CD14-positive monocyte (primary cell): ENCODE data around the gene BAG5. TPM values are rescaled to one million over a fixed set of nuclear protein-coding genes. Genes with fewer than 3 reads are reported as not detected.

ENCODE experiments used
- DNase-seq, 3 donors: peaks; one replicate each; pipeline ENCODE4 v3.0.0-alpha.2; 2011 to 2022
- H2AFZ ChIP-seq: 2 replicates; pipeline ENCODE4 v1.6.0; 2012; ENCODE audit warnings: mild to moderate bottlenecking, low read depth, low read length, inconsistent platforms; ENCODE audit not compliant: insufficient read depth, poor library complexity, severe bottlenecking
- H3K27ac ChIP-seq, 2 donors: 1 replicate in 1 of 2; 2 replicates in 1 of 2; pipeline ENCODE4 v1.5.1; 2012 to 2013; ENCODE audit warnings: low read length in 2 of 2, control low read depth in 1 of 2, inconsistent platforms in 1 of 2, low read depth in 1 of 2, mild to moderate bottlenecking in 1 of 2
- H3K27me3 ChIP-seq, 2 donors: one replicate each; pipeline versions ENCODE4 v1.6.0 to v1.6.1; 2011 to 2013; ENCODE audit warnings: low read length in 2 of 2; ENCODE audit not compliant: control insufficient read depth in 2 of 2, insufficient read depth in 2 of 2
- H3K36me3 ChIP-seq, 2 donors: replicated peaks in 1 of 2; 1 replicate in 1 of 2; 2 replicates in 1 of 2; pipeline versions ENCODE4 v1.5.1 to v1.6.1; 2012 to 2013; ENCODE audit warnings: low read length in 2 of 2, control low read depth in 1 of 2, inconsistent platforms in 1 of 2, mild to moderate bottlenecking in 1 of 2; ENCODE audit not compliant: insufficient read depth in 2 of 2, control insufficient read depth in 1 of 2
- H3K4me1 ChIP-seq, 2 donors: 1 replicate in 1 of 2; 2 replicates in 1 of 2; pipeline versions ENCODE4 v1.5.1 to v1.6.1; 2012 to 2013; ENCODE audit warnings: low read length in 2 of 2, control low read depth in 1 of 2, inconsistent platforms in 1 of 2, mild to moderate bottlenecking in 1 of 2, moderate library complexity in 1 of 2; ENCODE audit not compliant: insufficient read depth in 2 of 2, control insufficient read depth in 1 of 2
- H3K4me2 ChIP-seq: replicated peaks from 2 replicates; pipeline ENCODE3; 2012; ENCODE audit warnings: low read length, moderate library complexity, mild to moderate bottlenecking; ENCODE audit not compliant: poor library complexity, severe bottlenecking; ENCODE audit errors: extremely low read depth
- H3K4me3 ChIP-seq, 3 experiments: fragments of 200-600 bp in 1 of 3; sonication (generic) in 1 of 3; replicated peaks in 1 of 3; 1 replicate in 2 of 3; 2 replicates in 1 of 3; pipeline ENCODE4 v1.5.1; 2011 to 2013; ENCODE audit warnings: low read length in 3 of 3, mild to moderate bottlenecking in 3 of 3, control low read depth in 2 of 3, low read depth in 2 of 3, inconsistent platforms in 1 of 3, moderate library complexity in 1 of 3
- H3K79me2 ChIP-seq: 2 replicates; pipeline ENCODE4 v1.6.0; 2012; ENCODE audit warnings: mild to moderate bottlenecking, control low read depth, inconsistent platforms, low read length, moderate library complexity; ENCODE audit not compliant: insufficient read depth
- H3K9ac ChIP-seq: 2 replicates; pipeline ENCODE4 v1.6.0; 2017; ENCODE audit warnings: low read length, mild to moderate bottlenecking; ENCODE audit not compliant: insufficient read depth, poor library complexity, severe bottlenecking
- H3K9me3 ChIP-seq, 2 donors: replicated peaks in 1 of 2; 1 replicate in 1 of 2; 2 replicates in 1 of 2; pipeline versions ENCODE4 v1.5.1 to v1.6.1; 2012 to 2013; ENCODE audit warnings: low read length in 2 of 2, control low read depth in 1 of 2; ENCODE audit not compliant: control insufficient read depth in 1 of 2, insufficient read depth in 1 of 2
- H4K20me1 ChIP-seq: 2 replicates; pipeline ENCODE4 v1.6.0; 2012; ENCODE audit warnings: mild to moderate bottlenecking, low read length, control low read depth, moderate library complexity; ENCODE audit not compliant: insufficient read depth
- H3K27ac Mint-ChIP-seq, 7 donors: one replicate each; pipeline ENCODE4 v1.8.0; 2020; ENCODE audit warnings: mild to moderate bottlenecking in 7 of 7, mixed read lengths in 7 of 7, moderate library complexity in 6 of 7, inconsistent platforms in 2 of 7
- H3K27me3 Mint-ChIP-seq, 3 donors: one replicate each; pipeline ENCODE4 v1.8.0; 2021 to 2022; ENCODE audit warnings: low read depth in 3 of 3, mild to moderate bottlenecking in 3 of 3, mixed read lengths in 3 of 3, moderate library complexity in 3 of 3, inconsistent platforms in 1 of 3
- H3K36me3 Mint-ChIP-seq, 2 donors: one replicate each; pipeline ENCODE4 v1.8.0; 2020; ENCODE audit warnings: mixed read lengths in 2 of 2, inconsistent platforms in 1 of 2, mild to moderate bottlenecking in 1 of 2
- H3K4me1 Mint-ChIP-seq: one replicate; pipeline ENCODE4 v1.8.0; 2020; ENCODE audit warnings: mild to moderate bottlenecking, mixed read lengths
- H3K4me3 Mint-ChIP-seq, 2 donors: one replicate each; pipeline ENCODE4 v1.8.0; 2020; ENCODE audit warnings: mild to moderate bottlenecking in 2 of 2, mixed read lengths in 2 of 2, moderate library complexity in 1 of 2
- H3K9me3 Mint-ChIP-seq, 7 donors: one replicate each; pipeline ENCODE4 v1.8.0; 2020 to 2022; ENCODE audit warnings: mixed read lengths in 7 of 7, mild to moderate bottlenecking in 6 of 7, moderate library complexity in 6 of 7, inconsistent platforms in 2 of 7
- CTCF ChIP-seq: fragments of 200-600 bp; IDR thresholded peaks from one replicate; pipeline ENCODE4 v1.8.0; 2022; ENCODE audit warnings: antibody characterized with exemption, mild to moderate bottlenecking
- WGBS: methylation state at CpG from one replicate; pipeline ENCODE4 v1.1.5; 2013; ENCODE audit warnings: missing lambda C conversion rate; ENCODE audit not compliant: insufficient coverage; 5-methylcytosine and 5-hydroxymethylcytosine counted together
- intact Hi-C, 2 donors: fragments of 100-400 bp; cut with micrococcal nuclease; formaldehyde crosslinking; loops; one replicate each; pipeline versions ENCODE4 v1.15.0 to v1.15.1; 2023
- polyA plus RNA-seq, 3 donors: library from polyadenylated mRNA; depleted of rRNA in 1 of 3; unstranded in 2 of 3; stranded (reverse) in 1 of 3; fragments of 300-500 nt in 2 of 3; fragments of >200 nt in 1 of 3; fragmentation: Illumina TruSeq in 2 of 3; gene quantifications; 1 replicate in 2 of 3; 2 replicates in 1 of 3; pipeline ENCODE4 v1.2.3, GENCODE V29; 2012 to 2021

Gene BAG5
- polyA plus RNA-seq, 3 donors, result 4.7 to 33.1 (median 30.1) TPM

DNA sequence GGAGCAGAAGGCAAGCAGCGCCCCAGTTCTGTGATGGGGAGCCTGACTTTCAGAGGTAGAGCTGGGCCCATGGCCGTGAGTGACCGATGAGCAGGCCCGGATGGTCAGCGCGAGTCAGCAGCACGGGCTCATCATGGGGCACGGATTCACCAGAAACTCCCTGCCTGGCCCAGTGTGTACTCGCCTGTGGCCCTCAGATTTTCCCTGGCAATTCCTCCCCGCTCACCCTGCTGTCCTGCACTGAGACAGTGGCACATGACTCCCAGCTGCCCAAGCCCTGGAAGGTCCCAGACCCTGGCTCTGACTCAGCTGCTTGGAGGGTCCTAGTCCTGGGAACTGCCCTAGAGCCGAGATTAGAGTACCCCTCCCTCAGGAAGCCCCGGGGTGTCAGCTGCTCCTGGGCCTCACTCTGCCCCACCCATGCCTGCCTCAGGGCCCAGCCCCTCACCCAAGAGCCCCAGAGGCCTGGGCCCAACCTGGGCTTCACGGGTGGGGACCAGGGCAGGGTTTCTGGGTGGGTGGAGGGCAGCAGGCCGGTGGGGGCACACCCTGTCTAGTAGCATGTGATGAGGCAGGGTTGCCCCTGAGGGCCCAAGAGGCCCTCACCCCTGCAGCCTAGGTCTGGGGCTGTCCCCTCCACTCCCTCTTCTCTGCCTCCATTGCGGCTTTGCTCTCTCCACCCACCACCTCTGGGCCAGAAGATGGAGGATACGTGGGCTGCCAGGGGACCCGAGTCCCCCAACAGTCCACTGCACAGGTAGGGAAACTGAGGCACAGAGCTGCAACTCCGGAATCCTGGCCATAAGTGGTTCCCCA lies 25.1 kb downstream of the BAG5 start:
- Histone ChIP-seq H3K4me2 (no peak overlapping the region), H3K27ac (no peak overlapping the region), H3K9ac (no peak overlapping the region), H4K20me1 (peaks cover 10% of the 10 kb centered on the region), H3K36me3 (peaks cover 8 to 24% of the 10 kb centered on the region in 2 donors), H3K27me3 (peaks cover 0 to 5% of the 10 kb centered on the region in 2 donors), H3K4me1 (no peaks in the 10 kb centered on the region), H3K9me3 (no peaks in the 10 kb centered on the region), H3K79me2 (no peaks in the 10 kb centered on the region), H3K4me3 (no peak overlapping the region), H2AFZ (no peak overlapping the region)
- no peak for TF ChIP-seq CTCF
- Mint-ChIP-seq H3K36me3 (peaks cover 5 to 10% of the 10 kb centered on the region in 2 donors), H3K27ac (no peak overlapping the region), H3K4me3 (no peak overlapping the region), H3K4me1 (no peaks in the 10 kb centered on the region), H3K9me3 (no peaks in the 10 kb centered on the region), H3K27me3 (peaks cover 3 to 40% (median 9%) of the 10 kb centered on the region in 3 donors)
- intact Hi-C loops, result no loop called here
- 92% methylated on average over 14 of the region's 18 CpGs for WGBS
- DNase-seq, result no peak

- peak overlapping the region in 2 of 7 donors; percentile 53 to 59 for H3K27ac Mint-ChIP-seq
- no peaks in the 10 kb centered on the region for H3K9me3 Mint-ChIP-seq
- Histone ChIP-seq H3K79me2 (no peaks in the 10 kb centered on the region), H3K9ac (no peak overlapping the region), H3K9me3 (no peaks in the 10 kb centered on the region), H2AFZ (no peak overlapping the region), H3K27me3 (peaks cover 0 to 5% of the 10 kb centered on the region in 2 donors), H3K36me3 (peaks cover 8 to 27% of the 10 kb centered on the region in 2 donors), H4K20me1 (peaks cover 8% of the 10 kb centered on the region), H3K27ac (no peak overlapping the region), H3K4me3 (no peak overlapping the region), H3K4me1 (no peaks in the 10 kb centered on the region), H3K4me2 (no peak overlapping the region)
- TF ChIP-seq CTCF, result no peak
- no peaks in the 10 kb centered on the region for H3K4me1 Mint-ChIP-seq
- intact Hi-C loops, result no loop called here
- WGBS, result 95% methylated on average over 8 of the region's 9 CpGs
- H3K4me3 Mint-ChIP-seq, result no peak overlapping the region
- H3K36me3 Mint-ChIP-seq, result peaks cover 5 to 15% of the 10 kb centered on the region in 2 donors
- H3K27me3 Mint-ChIP-seq, result peaks cover 3 to 35% (median 7%) of the 10 kb centered on the region in 3 donors
- DNase-seq, result no peak
Observed at GRCh38 chr14:103536693-103537092, 25.8 kb downstream of the BAG5 start.
